Fibroblast of lung (primary cell): ENCODE measurements around the gene CMSS1. TPM values are rescaled to one million over a fixed set of nuclear protein-coding genes. Genes with fewer than 3 reads are reported as not detected.
A peak's percentile ranks its signal among the peaks of the same experiment; 100 is the strongest.

Experiments used
- DNase-seq, 2 donors: peaks; one replicate each; pipeline versions ENCODE4 v3.0.0 to v3.0.0-alpha.2; 2010; ENCODE audit warnings: low read depth in 2 of 2
- H2AFZ ChIP-seq: 2 replicates; pipeline ENCODE4 v1.5.1; 2012; ENCODE audit warnings: low read length, control low read depth, inconsistent platforms
- H3K27ac ChIP-seq: 2 replicates; pipeline ENCODE4 v1.5.1; 2011; ENCODE audit warnings: low read length, control low read depth; ENCODE audit not compliant: insufficient read depth
- H3K27me3 ChIP-seq: 2 replicates; pipeline ENCODE4 v1.5.1; 2011; ENCODE audit warnings: mild to moderate bottlenecking, low read length; ENCODE audit not compliant: control insufficient read depth, insufficient read depth
- H3K36me3 ChIP-seq: 2 replicates; pipeline ENCODE4 v1.5.1; 2011; ENCODE audit warnings: low read length; ENCODE audit not compliant: control insufficient read depth, insufficient read depth
- H3K4me1 ChIP-seq: 2 replicates; pipeline ENCODE4 v1.5.1; 2011; ENCODE audit warnings: low read length; ENCODE audit not compliant: control insufficient read depth, insufficient read depth; ENCODE audit errors: extremely low read depth
- H3K4me2 ChIP-seq: 2 replicates; pipeline ENCODE4 v1.5.1; 2011; ENCODE audit warnings: low read length, control low read depth; ENCODE audit not compliant: insufficient read depth; ENCODE audit errors: extremely low read depth
- H3K4me3 ChIP-seq, 4 experiments: fragments of 200-600 bp in 1 of 4; sonication (generic) in 1 of 4; replicated peaks in 1 of 4; 2 replicates each; pipeline ENCODE4 v1.5.1; 2011 to 2016; ENCODE audit warnings: low read length in 4 of 4, low read depth in 3 of 4, mild to moderate bottlenecking in 3 of 4, control low read depth in 2 of 4, inconsistent platforms in 1 of 4, mixed read lengths in 1 of 4; ENCODE audit not compliant: insufficient read depth in 1 of 4; ENCODE audit errors: control extremely low read depth in 1 of 4
- H3K79me2 ChIP-seq: 2 replicates; pipeline ENCODE4 v1.5.1; 2012; ENCODE audit warnings: mild to moderate bottlenecking, low read length, inconsistent platforms; ENCODE audit not compliant: control insufficient read depth, insufficient read depth
- H3K9ac ChIP-seq: 2 replicates; pipeline ENCODE4 v1.5.1; 2011; ENCODE audit warnings: mild to moderate bottlenecking, low read length, control low read depth; ENCODE audit not compliant: insufficient read depth
- H3K9me3 ChIP-seq: 2 replicates; pipeline ENCODE4 v1.5.1; 2012; ENCODE audit warnings: low read depth, low read length; ENCODE audit not compliant: control insufficient read depth, insufficient read depth
- H4K20me1 ChIP-seq: 2 replicates; pipeline ENCODE4 v1.5.1; 2011; ENCODE audit warnings: low read length; ENCODE audit not compliant: control insufficient read depth, insufficient read depth; ENCODE audit errors: extremely low read depth
- EZH2 ChIP-seq: IDR thresholded peaks from 2 replicates; pipeline ENCODE4 v1.5.1; 2012; ENCODE audit warnings: low read length, control low read depth, mild to moderate bottlenecking; ENCODE audit errors: missing control alignments
- polyA plus RNA-seq, 2 donors: library from polyadenylated mRNA; depleted of rRNA in 1 of 2; stranded (reverse) in 1 of 2; unstranded in 1 of 2; fragments of >200 nt; gene quantifications; 2 replicates each; pipeline ENCODE4 v1.2.1, GENCODE V29; 2011 to 2012; ENCODE audit warnings: missing spikeins in 1 of 2
- total RNA-seq: library from RNA; depleted of rRNA; stranded (reverse); fragments of >200 nt; gene quantifications from 2 replicates; pipeline ENCODE4 v1.2.1, GENCODE V29; 2014
- TF ChIP-seq, protein P1 (sequence below), 2 donors: IDR thresholded peaks in 1 of 2; conservative IDR thresholded peaks in 1 of 2; 1 replicate in 1 of 2; 2 replicates in 1 of 2; pipeline ENCODE4 v1.5.1; 2011 to 2012; ENCODE audit warnings: low read length in 2 of 2, control low read depth in 1 of 2, inconsistent platforms in 1 of 2, low read depth in 1 of 2, mild to moderate bottlenecking in 1 of 2

Gene CMSS1
- total and polyA plus RNA-seq, 2 donors (not counting 1 experiment from before 2014, with no cell fraction given) = 6.9 to 13.2 TPM

DNA sequence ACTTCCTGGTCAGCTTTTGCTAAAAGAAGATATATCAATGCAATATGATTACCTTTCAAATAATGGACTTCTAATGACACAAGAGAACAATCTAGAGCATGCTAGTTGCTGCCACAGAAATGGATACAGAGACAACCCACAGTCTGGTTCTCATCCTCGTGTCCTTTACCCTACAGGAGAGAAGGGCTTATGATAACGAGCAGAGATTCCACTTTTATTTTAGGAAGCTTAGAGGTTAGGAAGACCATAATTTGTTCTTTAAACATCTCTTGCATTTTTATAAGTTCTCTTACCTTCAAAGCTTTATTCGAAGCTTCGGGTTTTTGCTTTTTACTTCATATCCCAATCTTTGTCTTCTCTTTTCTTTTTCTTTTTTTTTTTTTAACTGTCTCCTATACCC is 257.5 kb downstream of the CMSS1 start:
- Histone ChIP-seq H3K4me3 (no peak overlapping the region), H3K9ac (no peak overlapping the region), H3K79me2 (no peaks in the 10 kb centered on the region), H2AFZ (no peak overlapping the region), H3K36me3 (no peaks in the 10 kb centered on the region), H3K9me3 (no peaks in the 10 kb centered on the region), H3K27me3 (no peaks in the 10 kb centered on the region), H3K4me1 (peaks cover 13% of the 10 kb centered on the region), H3K4me2 (no peak overlapping the region), H4K20me1 (no peaks in the 10 kb centered on the region), H3K27ac (no peak overlapping the region)
- TF ChIP-seq, protein P1, sequence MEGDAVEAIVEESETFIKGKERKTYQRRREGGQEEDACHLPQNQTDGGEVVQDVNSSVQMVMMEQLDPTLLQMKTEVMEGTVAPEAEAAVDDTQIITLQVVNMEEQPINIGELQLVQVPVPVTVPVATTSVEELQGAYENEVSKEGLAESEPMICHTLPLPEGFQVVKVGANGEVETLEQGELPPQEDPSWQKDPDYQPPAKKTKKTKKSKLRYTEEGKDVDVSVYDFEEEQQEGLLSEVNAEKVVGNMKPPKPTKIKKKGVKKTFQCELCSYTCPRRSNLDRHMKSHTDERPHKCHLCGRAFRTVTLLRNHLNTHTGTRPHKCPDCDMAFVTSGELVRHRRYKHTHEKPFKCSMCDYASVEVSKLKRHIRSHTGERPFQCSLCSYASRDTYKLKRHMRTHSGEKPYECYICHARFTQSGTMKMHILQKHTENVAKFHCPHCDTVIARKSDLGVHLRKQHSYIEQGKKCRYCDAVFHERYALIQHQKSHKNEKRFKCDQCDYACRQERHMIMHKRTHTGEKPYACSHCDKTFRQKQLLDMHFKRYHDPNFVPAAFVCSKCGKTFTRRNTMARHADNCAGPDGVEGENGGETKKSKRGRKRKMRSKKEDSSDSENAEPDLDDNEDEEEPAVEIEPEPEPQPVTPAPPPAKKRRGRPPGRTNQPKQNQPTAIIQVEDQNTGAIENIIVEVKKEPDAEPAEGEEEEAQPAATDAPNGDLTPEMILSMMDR (conservative IDR thresholded peaks at IDR 0.05 in 1 of 2, IDR thresholded peaks at IDR 0.05 in 1 of 2; ENCODE audit: low read depth in 1 of 2, low read length in 2 of 2) = no peak
- TF ChIP-seq EZH2 = no peak
- DNase-seq = no peak

DNA sequence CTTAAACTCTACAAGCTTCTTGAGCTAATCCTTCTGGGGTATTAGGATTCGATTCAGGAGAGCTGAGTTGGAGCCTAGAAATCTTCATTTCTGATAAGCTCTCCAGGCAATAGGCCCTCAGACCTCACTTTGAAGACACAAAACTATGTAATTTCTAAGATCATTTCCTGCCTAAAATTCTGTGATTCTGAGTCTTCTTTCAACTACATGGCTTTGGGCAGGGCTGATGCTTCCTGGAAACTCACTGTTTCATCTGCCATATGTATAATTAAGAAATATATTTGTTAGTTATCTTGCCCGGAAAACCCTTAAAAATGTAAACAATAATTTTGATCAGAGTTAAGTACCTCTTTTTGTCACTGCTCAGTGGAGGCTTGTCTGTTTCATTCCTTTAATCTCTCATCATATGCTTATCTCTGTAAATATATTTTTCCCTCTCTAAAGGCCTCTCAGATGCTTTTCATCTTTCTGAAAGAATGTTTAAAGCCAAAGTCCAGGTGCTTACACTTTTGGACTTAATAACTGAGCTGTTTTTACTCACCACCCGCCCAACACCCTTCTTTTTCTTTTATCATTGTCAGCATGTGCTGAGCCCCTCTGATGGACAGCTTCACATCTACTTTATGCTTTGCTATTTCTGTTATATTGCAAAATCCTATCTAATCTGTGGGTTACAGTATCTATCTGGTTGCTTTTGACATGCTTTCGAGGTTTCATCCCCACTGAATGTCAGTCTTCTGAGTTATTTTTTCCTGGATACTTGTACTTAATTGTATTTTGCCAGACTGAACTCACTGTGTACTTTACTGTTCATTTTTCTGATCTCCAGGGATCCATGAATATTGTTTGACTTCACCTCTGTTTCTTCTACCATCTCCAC is 258.4 kb downstream of the CMSS1 start:
- Histone ChIP-seq H3K4me3 (no peak overlapping the region), H2AFZ (no peak overlapping the region), H3K9me3 (no peaks in the 10 kb centered on the region), H4K20me1 (no peaks in the 10 kb centered on the region), H3K36me3 (no peaks in the 10 kb centered on the region), H3K4me1 (peaks cover 13% of the 10 kb centered on the region), H3K27ac (peak overlapping the region; percentile 31), H3K4me2 (no peak overlapping the region), H3K79me2 (no peaks in the 10 kb centered on the region), H3K27me3 (no peaks in the 10 kb centered on the region), H3K9ac (no peak overlapping the region)
- TF ChIP-seq, protein P1 (conservative IDR thresholded peaks at IDR 0.05 in 1 of 2, IDR thresholded peaks at IDR 0.05 in 1 of 2; ENCODE audit: low read depth in 1 of 2, low read length in 2 of 2) = no peak
- no peak for TF ChIP-seq EZH2
- DNase-seq = no peak

DNA sequence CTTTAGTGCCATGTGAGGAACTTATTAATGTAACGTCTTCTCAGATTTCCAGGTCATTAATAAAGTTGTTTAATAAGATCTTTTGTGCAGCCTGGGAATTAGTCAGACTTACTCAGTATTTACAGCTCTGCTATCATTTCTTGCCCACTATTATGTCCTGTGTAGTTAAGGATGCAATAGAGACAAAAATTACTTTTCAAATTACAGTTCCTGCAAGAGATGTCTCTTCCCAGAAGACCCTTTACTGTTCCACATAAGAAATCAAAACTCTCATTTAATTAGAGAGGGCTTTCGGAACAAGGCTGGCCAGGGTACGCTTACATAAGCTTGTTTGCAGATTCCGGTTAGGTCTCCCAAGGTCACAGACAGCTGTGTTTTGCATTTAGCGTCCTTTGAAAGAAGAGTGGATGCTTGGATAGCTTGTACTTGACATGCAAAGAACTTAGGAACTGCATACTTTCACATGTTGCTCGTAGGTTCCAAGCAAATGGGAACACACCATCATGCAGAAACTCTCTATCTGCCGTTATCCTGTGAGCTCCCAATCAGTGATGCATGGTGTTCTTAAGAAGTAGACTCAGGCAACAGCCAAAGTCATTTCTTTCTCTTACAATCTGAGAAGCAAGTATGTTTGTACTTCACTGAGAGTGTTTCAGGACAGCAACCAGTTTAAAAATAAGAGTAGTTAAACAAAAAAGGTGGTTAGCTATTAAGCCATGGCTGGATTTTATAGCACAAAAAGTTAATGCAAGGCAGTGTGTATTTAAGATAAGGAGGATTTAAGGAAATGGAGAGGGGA is 259.3 kb downstream of the CMSS1 start:
- Histone ChIP-seq H3K4me1 (peaks cover 13% of the 10 kb centered on the region), H3K9ac (no peak overlapping the region), H4K20me1 (no peaks in the 10 kb centered on the region), H3K4me3 (no peak overlapping the region), H2AFZ (peak overlapping the region; percentile 66), H3K79me2 (no peaks in the 10 kb centered on the region), H3K36me3 (no peaks in the 10 kb centered on the region), H3K27ac (peak overlapping the region; percentile 31), H3K9me3 (no peaks in the 10 kb centered on the region), H3K27me3 (no peaks in the 10 kb centered on the region), H3K4me2 (peak overlapping the region; percentile 59)
- TF ChIP-seq EZH2 = no peak
- TF ChIP-seq, protein P1 (conservative IDR thresholded peaks at IDR 0.05 in 1 of 2, IDR thresholded peaks at IDR 0.05 in 1 of 2; ENCODE audit: low read depth in 1 of 2, low read length in 2 of 2) = no peak
- no peak for DNase-seq
